GM18951 (cell line): Measurements from ENCODE around the gene C19orf44.
"Not testable (repeated sequence)": the region's sequence is repeated elsewhere in the genome, so short reads cannot be mapped to it uniquely, and the experiment has no call there.

Experiments used
- POLR2A ChIP-seq: IDR thresholded peaks from 4 replicates; pipeline ENCODE4 v1.6.1; 2011; ENCODE audit warnings: mild to moderate bottlenecking; ENCODE audit not compliant: insufficient read length, insufficient read depth; ENCODE audit errors: extremely low read depth
- in situ Hi-C: fragments of 300-500 bp; cut with MboI; formaldehyde crosslinking; loops from one replicate; pipeline ENCODE4 v1.12.0; 2022; ENCODE audit warnings: low sequenced_read_pairs, mixed read lengths, inconsistent platforms; ENCODE audit not compliant: unreplicated experiment

The C19orf44 gene

GRCh38 chr19:16495982-16496612, at the start of gene C19orf44, which contains the start of gene CALR3:
TSS of gene C19orf44 (plus strand) at chr19:16496394. CDS start at chr19:16500793, 4,399 bp downstream.
TSS of gene CALR3 (minus strand) at chr19:16496167. CDS start at chr19:16496129, 38 bp downstream.
- in situ Hi-C loops, result no loop called here
- peak; percentile 79 for TF ChIP-seq POLR2A

DNA sequence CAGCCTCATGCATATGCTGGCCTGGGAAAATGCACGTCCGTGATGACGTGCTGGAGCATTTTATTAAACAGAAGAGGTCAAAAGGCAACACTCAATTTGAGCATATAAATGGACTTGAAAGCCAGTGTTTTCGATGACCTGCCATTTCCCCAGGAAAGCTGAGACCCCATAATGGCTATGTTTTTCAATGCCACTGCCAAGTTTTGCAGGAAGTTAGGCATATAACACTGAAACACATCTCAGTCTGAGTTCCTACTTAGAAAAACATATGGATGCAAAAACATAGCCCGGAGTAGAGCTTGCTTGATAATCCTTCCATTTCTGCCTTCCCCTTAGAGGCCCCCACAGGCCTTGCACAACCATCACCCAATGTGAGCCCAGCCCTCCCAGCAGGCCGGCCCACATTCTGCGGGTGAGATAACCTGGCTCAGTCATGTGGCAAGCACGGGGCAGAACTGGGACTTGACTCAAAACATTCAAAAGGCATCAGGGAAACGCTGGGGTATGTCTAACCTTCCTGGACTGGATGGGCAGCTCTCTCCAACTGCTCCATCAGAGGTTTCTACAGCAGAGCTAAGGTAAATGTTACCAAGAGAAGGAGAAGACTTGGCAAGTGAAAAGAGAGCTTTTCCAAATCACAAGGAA, 49.3 kb upstream of the C19orf44 start:
- in situ Hi-C loops, result no loop called here

GRCh38 chr19:16448872-16449271, 47.3 kb upstream of the C19orf44 start:
- in situ Hi-C loops, result not testable (repeated sequence)

More for the DNA sequence above, 49.3 kb upstream of the C19orf44 start:
- TF ChIP-seq POLR2A, result no peak

- no peak for TF ChIP-seq POLR2A
- in situ Hi-C loops, result no loop called here
Measured at GRCh38 chr19:16449330-16449961, 46.7 kb upstream of the C19orf44 start.

GRCh38 chr19:16452325-16452724, 43.9 kb upstream of the C19orf44 start:
- no peak for TF ChIP-seq POLR2A
- in situ Hi-C loops, result no loop called here

- in situ Hi-C loops, result no loop called here
- TF ChIP-seq POLR2A, result no peak
Measured at GRCh38 chr19:16454351-16454918, 41.8 kb upstream of the C19orf44 start.

DNA sequence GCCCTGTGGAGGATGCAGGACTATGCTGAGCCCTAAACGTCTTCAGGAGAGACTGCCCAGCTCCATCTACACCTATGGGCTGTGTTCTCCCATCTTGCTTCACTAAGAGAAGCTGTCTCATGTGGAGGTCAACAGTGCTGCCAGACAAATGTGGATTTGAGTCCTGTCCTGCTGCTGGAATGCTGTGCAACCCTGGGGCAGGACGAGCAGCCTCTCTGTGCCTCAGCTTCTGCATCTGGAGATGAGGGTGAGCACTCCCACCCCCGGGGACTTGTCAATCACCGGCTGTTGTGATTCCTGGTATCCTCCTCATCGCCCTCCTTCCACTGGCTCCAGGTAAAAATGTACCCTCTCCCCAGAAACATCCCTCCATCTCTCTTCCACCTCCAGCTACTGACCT, 40.7 kb upstream of the C19orf44 start:
- TF ChIP-seq POLR2A, result no peak
- in situ Hi-C loops, result no loop called here

DNA sequence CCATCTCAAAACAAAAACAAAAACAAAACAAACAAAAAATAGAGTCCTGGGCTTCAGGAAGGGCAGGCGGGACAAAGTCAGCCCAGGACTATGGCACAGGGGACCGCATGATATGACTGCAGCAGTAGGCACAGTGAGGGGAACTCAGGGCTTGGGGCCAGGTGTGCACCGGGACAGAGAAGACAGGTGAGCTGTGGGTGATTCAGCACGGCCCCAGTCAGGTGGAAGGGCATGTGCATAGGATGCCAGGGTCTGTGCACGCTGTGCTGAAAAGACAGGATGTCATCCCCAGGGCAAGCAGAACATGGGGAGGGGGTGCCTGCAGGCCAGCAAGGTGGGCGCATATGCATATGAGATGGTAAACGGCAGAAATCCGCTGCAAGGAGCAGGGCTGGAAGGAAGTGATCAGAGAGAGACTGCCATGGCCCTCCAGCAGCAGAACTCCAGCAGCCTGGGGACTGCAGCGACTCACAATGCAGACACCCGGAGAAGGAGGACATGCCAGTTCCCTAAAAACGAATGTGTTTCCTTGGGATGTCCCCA, 39.5 kb upstream of the C19orf44 start:
- in situ Hi-C loops, result no loop called here
- no peak for TF ChIP-seq POLR2A

DNA sequence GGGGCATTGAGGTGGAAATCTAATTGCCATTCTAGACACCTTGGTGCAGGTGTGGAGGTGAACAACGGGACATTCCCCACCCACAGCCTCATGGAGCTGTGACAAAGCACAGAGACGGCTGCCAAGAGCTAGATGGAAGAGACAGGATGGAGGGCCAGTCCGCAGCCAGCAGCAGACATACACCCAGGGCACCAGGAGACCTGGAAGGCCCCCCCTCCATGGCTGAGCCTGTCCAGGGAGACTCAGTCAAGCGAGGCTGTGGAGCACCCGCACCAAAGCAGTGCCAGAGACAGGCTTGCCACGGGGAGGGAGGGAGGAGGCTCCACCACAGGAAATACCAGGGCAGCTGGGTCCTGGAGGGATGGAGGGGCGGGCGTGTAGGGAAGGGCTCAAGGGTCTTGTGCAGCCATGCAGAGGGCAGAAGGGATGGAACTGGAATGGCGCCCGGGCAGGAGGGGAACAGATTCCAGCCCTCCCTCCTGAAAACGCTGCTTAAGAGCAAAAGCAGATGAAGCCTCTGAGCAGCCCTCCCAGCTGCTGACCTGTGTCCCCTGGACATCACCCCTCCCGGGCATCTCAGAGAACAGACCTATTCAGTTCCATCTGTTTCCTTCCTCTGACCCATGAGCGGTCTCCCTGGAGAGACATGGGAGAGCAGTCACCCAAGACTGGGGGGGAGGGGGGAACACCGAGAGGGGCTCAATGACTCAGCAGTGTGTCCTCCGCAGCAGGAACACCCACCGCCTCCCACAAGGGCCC, 38.8 kb upstream of the C19orf44 start:
- in situ Hi-C loops, result no loop called here
- TF ChIP-seq POLR2A, result no peak

GRCh38 chr19:16457954-16458331, 38.3 kb upstream of the C19orf44 start:
- in situ Hi-C loops, result no loop called here
- no peak for TF ChIP-seq POLR2A

GRCh38 chr19:16458391-16459341, 37.5 kb upstream of the C19orf44 start:
- in situ Hi-C loops, result no loop called here
- no peak for TF ChIP-seq POLR2A

DNA sequence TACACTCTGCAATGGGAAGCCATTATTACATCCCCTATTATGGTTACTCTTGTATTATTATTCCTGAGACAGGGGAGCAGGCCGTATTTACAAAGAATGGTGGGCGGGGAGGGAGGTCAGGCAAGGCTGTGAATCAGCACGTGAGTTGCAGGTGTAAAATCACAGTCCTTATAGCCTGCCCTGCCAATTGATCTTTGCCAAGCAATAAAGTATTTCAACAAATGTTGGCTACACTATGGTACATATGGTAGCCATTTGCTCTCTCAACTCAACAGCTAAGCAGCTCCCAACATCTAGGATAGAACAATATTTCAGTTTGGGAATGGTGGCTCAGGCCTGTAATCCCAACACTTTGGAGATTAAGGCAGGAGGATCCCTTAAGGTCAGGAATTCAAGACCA, 36.5 kb upstream of the C19orf44 start:
- no peak for TF ChIP-seq POLR2A
- in situ Hi-C loops, result no loop called here
